Neural cell (in vitro differentiated cells): ENCODE results near the gene SIAE. TPM values are rescaled to one million over a fixed set of nuclear protein-coding genes. Genes with fewer than 3 reads are reported as not detected.
"Not testable (repeated sequence)": the region's sequence is repeated elsewhere in the genome, so short reads cannot be mapped to it uniquely, and the experiment has no call there.

Experiments
- H2AFZ ChIP-seq: fragments of 200-600, 300-800 bp; sonication (generic), shearing (Covaris generic); 2 replicates; pipeline ENCODE4 v1.6.0; 2014; ENCODE audit warnings: low read depth, mild to moderate bottlenecking, antibody characterized with exemption, low read length, moderate library complexity
- H3F3A ChIP-seq: fragments of 200-600 bp; shearing (Covaris generic); 2 replicates; pipeline ENCODE4 v1.6.1; 2016; ENCODE audit warnings: mild to moderate bottlenecking, moderate library complexity, mixed read lengths, antibody characterized with exemption, low read length; ENCODE audit not compliant: insufficient read depth, poor library complexity, severe bottlenecking
- H3K27ac ChIP-seq: fragments of 200-600, 300-800 bp; sonication (generic), shearing (Covaris generic); 2 replicates; pipeline ENCODE4 v1.5.1; 2014; ENCODE audit warnings: mild to moderate bottlenecking, low read length, moderate library complexity
- H3K27me3 ChIP-seq: fragments of 300-800, 200-600 bp; sonication (generic), shearing (Covaris generic); 2 replicates; pipeline ENCODE4 v1.6.0; 2014; ENCODE audit warnings: mild to moderate bottlenecking, low read depth, low read length, moderate library complexity; ENCODE audit not compliant: insufficient read depth
- H3K36me3 ChIP-seq: fragments of 300-800, 200-600 bp; sonication (generic), shearing (Covaris generic); 2 replicates; pipeline ENCODE4 v1.5.1; 2014; ENCODE audit warnings: mild to moderate bottlenecking, antibody characterized with exemption, low read length, moderate library complexity; ENCODE audit not compliant: insufficient read depth
- H3K4me2 ChIP-seq: fragments of 300-800, 200-600 bp; sonication (generic), shearing (Covaris generic); 2 replicates; pipeline ENCODE4 v1.6.0; 2014; ENCODE audit warnings: mild to moderate bottlenecking, low read length
- H3K4me3 ChIP-seq: fragments of 300-800, 200-600 bp; sonication (generic), shearing (Covaris generic); 2 replicates; pipeline ENCODE4 v1.5.1; 2014; ENCODE audit warnings: mild to moderate bottlenecking, low read length, moderate library complexity
- H3K79me2 ChIP-seq: fragments of 200-600 bp; shearing (Covaris generic); replicated peaks from 2 replicates; pipeline ENCODE4 v1.6.0; 2014; ENCODE audit warnings: mild to moderate bottlenecking, low read length, moderate library complexity; ENCODE audit not compliant: insufficient read depth
- H3K9ac ChIP-seq: fragments of 300-800, 200-600 bp; sonication (generic), shearing (Covaris generic); 2 replicates; pipeline ENCODE4 v1.6.1; 2016; ENCODE audit warnings: mild to moderate bottlenecking, low read length, mixed read lengths
- H3K9me2 ChIP-seq: fragments of 200-600 bp; shearing (Covaris generic); 2 replicates; pipeline ENCODE4 v1.6.1; 2016; ENCODE audit warnings: mild to moderate bottlenecking, low read length, mixed read lengths; ENCODE audit not compliant: insufficient read depth
- H3K9me3 ChIP-seq: fragments of 200-600, 300-800 bp; sonication (generic), shearing (Covaris generic); 2 replicates; pipeline ENCODE4 v1.6.1; 2016; ENCODE audit warnings: mild to moderate bottlenecking, mixed run types, low read length, moderate library complexity, mixed read lengths
- H4K20me1 ChIP-seq: fragments of 200-600 bp; shearing (Covaris generic); 2 replicates; pipeline ENCODE4 v1.6.1; 2016; ENCODE audit warnings: mild to moderate bottlenecking, mixed run types; ENCODE audit not compliant: insufficient read depth
- CTCF ChIP-seq: fragments of 450-650 bp; IDR thresholded peaks from 2 replicates; pipeline ENCODE4 v1.5.1; 2014; ENCODE audit warnings: antibody characterized with exemption, mild to moderate bottlenecking, moderate library complexity; ENCODE audit not compliant: poor library complexity, severe bottlenecking
- EP300 ChIP-seq: fragments of 450-650 bp; conservative IDR thresholded peaks from 2 replicates; pipeline ENCODE4 v1.6.1; 2014; ENCODE audit warnings: antibody characterized with exemption, mild to moderate bottlenecking, moderate library complexity; ENCODE audit not compliant: poor library complexity, severe bottlenecking
- EZH2 ChIP-seq: fragments of 200-600, 300-800 bp; shearing (Covaris generic), sonication (generic); IDR thresholded peaks from 2 replicates; pipeline ENCODE4 v1.6.1; 2014; ENCODE audit warnings: antibody characterized with exemption, low read length, borderline replicate concordance, mild to moderate bottlenecking; ENCODE audit not compliant: insufficient read depth, poor library complexity, severe bottlenecking
- MXI1 ChIP-seq: fragments of 450-650 bp; conservative IDR thresholded peaks from 2 replicates; pipeline ENCODE4 v1.6.1; 2014; ENCODE audit warnings: antibody characterized with exemption, mild to moderate bottlenecking; ENCODE audit not compliant: poor library complexity, severe bottlenecking
- POLR2AphosphoS5 ChIP-seq: IDR thresholded peaks from 2 replicates; pipeline ENCODE4 v1.6.1; 2012
- RAD21 ChIP-seq: fragments of 450-650 bp; conservative IDR thresholded peaks from 2 replicates; pipeline ENCODE4 v1.6.1; 2014; ENCODE audit warnings: antibody characterized with exemption, mild to moderate bottlenecking, moderate library complexity
- REST ChIP-seq: IDR thresholded peaks from 2 replicates; pipeline ENCODE4 v1.6.1; 2012; ENCODE audit warnings: borderline replicate concordance
- SMC3 ChIP-seq: fragments of 450-650 bp; conservative IDR thresholded peaks from 2 replicates; pipeline ENCODE4 v1.6.1; 2014; ENCODE audit warnings: antibody characterized with exemption, mild to moderate bottlenecking, moderate library complexity; ENCODE audit not compliant: poor library complexity
- TAF1 ChIP-seq: IDR thresholded peaks from 2 replicates; pipeline ENCODE4 v1.6.1; 2012; ENCODE audit warnings: low read depth
- polyA plus RNA-seq: library from polyadenylated mRNA; depleted of rRNA; stranded (reverse); fragments of >200 nt; gene quantifications from 2 replicates; pipeline ENCODE4 v1.2.3, GENCODE V29; 2014

SIAE gene
- polyA plus RNA-seq, 1 donor from 2014 or later: 4.0 TPM

GRCh38 chr11:124605719-124606118, 67.8 kb downstream of the SIAE start:
- TF ChIP-seq EZH2: no peak
- no peak for TF ChIP-seq MXI1
- TF ChIP-seq SMC3: no peak
- TF ChIP-seq TAF1: no peak
- no peak for TF ChIP-seq REST
- no peak for TF ChIP-seq RAD21
- TF ChIP-seq CTCF: no peak
- no peak for TF ChIP-seq POLR2AphosphoS5
- TF ChIP-seq EP300: no peak
- Histone ChIP-seq H3K36me3 (no peaks in the 10 kb centered on the region), H3K9me2 (no peaks in the 10 kb centered on the region), H2AFZ (no peak overlapping the region), H3K4me2 (no peak overlapping the region), H3K9ac (no peak overlapping the region), H3K4me3 (no peak overlapping the region), H4K20me1 (no peaks in the 10 kb centered on the region), H3F3A (no peaks in the 10 kb centered on the region), H3K27me3 (no peaks in the 10 kb centered on the region), H3K9me3 (no peaks in the 10 kb centered on the region), H3K79me2 (no peaks in the 10 kb centered on the region), H3K27ac (no peak overlapping the region)

GRCh38 chr11:124602723-124603122, 70.8 kb downstream of the SIAE start:
- not testable (repeated sequence) for H3K9me3 ChIP-seq, H3K27ac ChIP-seq, H3F3A ChIP-seq, H3K4me3 ChIP-seq, H3K79me2 ChIP-seq, H3K4me2 ChIP-seq, H3K36me3 ChIP-seq, H4K20me1 ChIP-seq, H3K27me3 ChIP-seq, H3K9ac ChIP-seq, H2AFZ ChIP-seq, H3K9me2 ChIP-seq

GRCh38 chr11:124602193-124602592, 71.3 kb downstream of the SIAE start:
- H3K79me2 ChIP-seq: no peaks in the 10 kb centered on the region
- no peaks in the 10 kb centered on the region for H4K20me1 ChIP-seq
- H2AFZ ChIP-seq: peak overlapping the region; percentile 3
- H3K9me2 ChIP-seq: no peaks in the 10 kb centered on the region
- H3K27ac ChIP-seq: peak overlapping the region; percentile 90
- no peaks in the 10 kb centered on the region for H3K9me3 ChIP-seq
- TF ChIP-seq TAF1 (no peak), RAD21 (no peak), EZH2 (no peak), CTCF (no peak)
- no peak overlapping the region for H3K9ac ChIP-seq
- peak overlapping the region; percentile 20 for H3K4me3 ChIP-seq
- no peak overlapping the region for H3K4me2 ChIP-seq
- peaks cover 4% of the 10 kb centered on the region for H3F3A ChIP-seq
- H3K36me3 ChIP-seq: no peaks in the 10 kb centered on the region
- H3K27me3 ChIP-seq: no peaks in the 10 kb centered on the region
